ENCODE data around the gene CLEC12A. TPM values are rescaled to one million over a fixed set of nuclear protein-coding genes. Genes with fewer than 3 reads are reported as not detected.

The CLEC12A gene
- total RNA-seq, 1 experiment from 2014 or later, result not detected

GRCh38 chr12:9980126-9980525 is 8.9 kb downstream of the CLEC12A start (continued):
- TF ChIP-seq REST (IDR thresholded peaks at IDR 0.05; ENCODE audit: low read depth), result no peak
- no peak for TF ChIP-seq ZFX (IDR thresholded peaks at IDR 0.05)
- TF ChIP-seq, protein P1, sequence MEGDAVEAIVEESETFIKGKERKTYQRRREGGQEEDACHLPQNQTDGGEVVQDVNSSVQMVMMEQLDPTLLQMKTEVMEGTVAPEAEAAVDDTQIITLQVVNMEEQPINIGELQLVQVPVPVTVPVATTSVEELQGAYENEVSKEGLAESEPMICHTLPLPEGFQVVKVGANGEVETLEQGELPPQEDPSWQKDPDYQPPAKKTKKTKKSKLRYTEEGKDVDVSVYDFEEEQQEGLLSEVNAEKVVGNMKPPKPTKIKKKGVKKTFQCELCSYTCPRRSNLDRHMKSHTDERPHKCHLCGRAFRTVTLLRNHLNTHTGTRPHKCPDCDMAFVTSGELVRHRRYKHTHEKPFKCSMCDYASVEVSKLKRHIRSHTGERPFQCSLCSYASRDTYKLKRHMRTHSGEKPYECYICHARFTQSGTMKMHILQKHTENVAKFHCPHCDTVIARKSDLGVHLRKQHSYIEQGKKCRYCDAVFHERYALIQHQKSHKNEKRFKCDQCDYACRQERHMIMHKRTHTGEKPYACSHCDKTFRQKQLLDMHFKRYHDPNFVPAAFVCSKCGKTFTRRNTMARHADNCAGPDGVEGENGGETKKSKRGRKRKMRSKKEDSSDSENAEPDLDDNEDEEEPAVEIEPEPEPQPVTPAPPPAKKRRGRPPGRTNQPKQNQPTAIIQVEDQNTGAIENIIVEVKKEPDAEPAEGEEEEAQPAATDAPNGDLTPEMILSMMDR (IDR thresholded peaks at IDR 0.05 in 2 of 3, conservative IDR thresholded peaks at IDR 0.05 in 1 of 3; ENCODE audit: borderline replicate concordance in 1 of 3, insufficient read depth in 1 of 3, low read depth in 2 of 3, low read length in 2 of 3), result no peak
- TF ChIP-seq EZH2phosphoT487 (IDR thresholded peaks at IDR 0.05; ENCODE audit: borderline replicate concordance), result no peak

DNA sequence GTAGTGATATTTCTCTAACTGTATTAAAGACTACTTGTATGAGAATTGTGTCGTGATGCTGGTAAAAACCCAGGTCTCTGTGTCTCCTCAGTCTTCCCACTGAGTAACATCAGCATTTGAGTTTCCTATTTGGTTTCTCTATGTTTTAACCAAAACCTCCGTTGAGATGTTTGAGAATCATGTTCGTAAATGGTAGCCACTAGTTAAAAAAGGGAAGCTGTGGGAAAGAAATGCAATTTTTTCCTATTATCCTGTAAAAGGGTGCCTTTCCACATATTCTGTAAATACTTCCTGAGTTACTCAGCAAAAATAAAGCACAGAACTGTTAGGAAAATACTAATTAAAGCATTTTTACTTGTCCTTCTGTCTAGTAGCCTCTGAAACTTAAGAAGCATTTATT is 20.7 kb downstream of the CLEC12A start:
- ChIA-PET CTCF (no interaction called here), POLR2A (no interaction called here), RAD21 (ENCODE audit: low non-redundant PET in 1 of 2, low total read pairs in 2 of 2, uncharacterized antibody in 2 of 2, unreplicated experiment in 2 of 2) (no interaction called here)
- H2AFZ ChIP-seq (ENCODE audit: low read depth, low read length, poor library complexity, severe bottlenecking), result no peak overlapping the region
- no TSS peak for BruUV-seq (replicated peaks)
- H3K9me2 ChIP-seq (ENCODE audit: insufficient read depth), result no peaks in the 10 kb centered on the region
- no peak overlapping the region for H3K9ac ChIP-seq (ENCODE audit: low read length)
- H3K79me2 ChIP-seq (ENCODE audit: insufficient read depth, low read length), result no peaks in the 10 kb centered on the region
- H3K4me1 ChIP-seq (ENCODE audit: control insufficient read depth in 1 of 2, insufficient read depth in 2 of 2, low read length in 2 of 2), result no peaks in the 10 kb centered on the region
- H3K4me3 ChIP-seq (replicated peaks in 1 of 2; ENCODE audit: low read depth in 1 of 2, low read length in 2 of 2), result no peak overlapping the region
- ATAC-seq (no peak), DNase-seq (ENCODE audit: low read depth, low spot score) (no peak)
- intact Hi-C loops (cut with micrococcal nuclease), result no loop called here
- H3K36me3 ChIP-seq (ENCODE audit: control insufficient read depth in 1 of 2, insufficient read depth in 2 of 2, low read length in 2 of 2), result no peaks in the 10 kb centered on the region
- no peaks in the 10 kb centered on the region for H3K9me3 ChIP-seq (ENCODE audit: control insufficient read depth in 1 of 2, insufficient read depth in 1 of 2, low read depth in 1 of 2, low read length in 2 of 2)
- no peaks in the 10 kb centered on the region for H4K20me1 ChIP-seq (ENCODE audit: insufficient read depth)
- no peak overlapping the region for H3K4me2 ChIP-seq (ENCODE audit: low read length)
- H3K27ac ChIP-seq (ENCODE audit: low read depth, low read length), result no peak overlapping the region
- H3K27me3 ChIP-seq (ENCODE audit: insufficient read depth, low read length), result peaks cover 60% of the 10 kb centered on the region
- TF ChIP-seq EZH2 (IDR thresholded peaks at IDR 0.05) (no peak), POLR2A (IDR thresholded peaks at IDR 0.05; ENCODE audit: borderline replicate concordance, extremely low read depth, insufficient read depth, insufficient read length) (no peak), YY1 (IDR thresholded peaks at IDR 0.05; ENCODE audit: extremely low read depth, insufficient replicate concordance, low read depth, low read length) (no peak), TCF7L2 (IDR thresholded peaks at IDR 0.05; ENCODE audit: borderline replicate concordance, extremely low read depth, insufficient read depth, insufficient read length) (no peak), SP1 (IDR thresholded peaks at IDR 0.05; ENCODE audit: low read depth) (no peak), EZH2phosphoT487 (IDR thresholded peaks at IDR 0.05; ENCODE audit: borderline replicate concordance) (no peak), ZNF274 (IDR thresholded peaks at IDR 0.05; ENCODE audit: low read depth, low read length) (no peak), RAD21 (IDR thresholded peaks at IDR 0.05; ENCODE audit: low read depth) (no peak), ZFX (IDR thresholded peaks at IDR 0.05) (no peak), CBX3 (IDR thresholded peaks at IDR 0.05; ENCODE audit: low read depth) (no peak), FOSL1 (IDR thresholded peaks at IDR 0.05; ENCODE audit: low read depth) (no peak), SRF (IDR thresholded peaks at IDR 0.05; ENCODE audit: low read depth) (no peak), POLR2AphosphoS5 (IDR thresholded peaks at IDR 0.05; ENCODE audit: low read depth, low read length) (no peak)
- TF ChIP-seq, protein P2, sequence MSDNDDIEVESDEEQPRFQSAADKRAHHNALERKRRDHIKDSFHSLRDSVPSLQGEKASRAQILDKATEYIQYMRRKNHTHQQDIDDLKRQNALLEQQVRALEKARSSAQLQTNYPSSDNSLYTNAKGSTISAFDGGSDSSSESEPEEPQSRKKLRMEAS (IDR thresholded peaks at IDR 0.05), result no peak
- TF ChIP-seq, protein P1 (IDR thresholded peaks at IDR 0.05 in 2 of 3, conservative IDR thresholded peaks at IDR 0.05 in 1 of 3; ENCODE audit: borderline replicate concordance in 1 of 3, insufficient read depth in 1 of 3, low read depth in 2 of 3, low read length in 2 of 3), result no peak

Measured in HCT116 (cell line).